GM18507 (cell line): Measurements from ENCODE around the gene FAH.

Experiments
- DNase-seq: peaks from one replicate; pipeline ENCODE4 v3.0.0; 2011; ENCODE audit warnings: low read depth; ENCODE audit not compliant: insufficient read length; ENCODE audit errors: extremely low spot score
- FAIRE-seq: peaks from 2 replicates; lab custom pipeline; 2011; peaks lifted over from hg19 to GRCh38; lab: Jason Lieb, UNC

The FAH gene

DNA sequence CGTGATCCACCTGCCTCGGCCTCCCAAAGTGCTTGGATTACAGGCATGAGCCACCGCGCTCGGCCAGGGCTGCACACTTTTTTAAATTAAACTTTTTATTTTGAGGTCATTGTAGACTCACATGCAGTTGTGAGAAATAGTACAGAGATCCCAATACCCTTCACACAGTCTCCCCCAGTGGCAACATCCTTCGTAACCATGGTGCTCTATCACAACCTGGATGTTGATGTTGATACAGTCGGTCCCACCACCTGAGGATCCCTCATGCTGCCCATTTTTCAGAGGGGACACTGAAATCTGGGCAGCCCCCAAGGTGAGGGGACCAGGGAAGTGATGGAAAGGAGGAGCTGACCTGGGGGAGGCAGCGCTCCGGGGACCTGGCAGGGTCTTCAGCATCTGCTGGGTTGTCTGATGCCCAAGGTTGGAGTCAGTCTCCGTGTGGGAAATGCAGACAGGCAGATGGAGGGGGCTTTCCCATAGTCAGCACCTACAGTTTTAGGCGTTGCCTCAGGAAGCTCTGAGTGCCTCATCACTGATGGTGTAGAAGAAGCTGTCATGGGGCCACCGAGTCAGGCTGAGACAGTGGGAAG is 17.1 kb downstream of the FAH start:
- FAIRE-seq: no peak
- no peak for DNase-seq

DNA sequence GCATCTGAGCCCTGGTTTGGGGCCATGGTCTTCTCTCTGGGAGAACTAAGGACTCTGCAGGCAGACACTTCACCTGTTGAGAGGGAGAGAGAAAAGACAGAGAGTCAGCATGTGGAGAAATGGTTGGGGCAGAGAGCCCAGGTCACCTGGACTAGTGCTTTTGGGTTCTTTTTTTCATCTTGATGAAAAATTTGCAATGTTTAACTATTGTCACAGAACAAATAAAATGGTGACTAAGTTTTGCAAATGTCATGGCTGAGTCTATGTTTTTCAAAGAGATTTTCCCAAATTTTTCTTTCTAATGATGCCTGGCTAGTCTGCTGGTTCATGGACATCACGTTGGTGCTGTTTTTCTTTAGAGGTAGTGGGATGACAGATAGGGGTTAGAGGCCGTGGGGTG is 17.8 kb downstream of the FAH start:
- FAIRE-seq: no peak
- DNase-seq: no peak

DNA sequence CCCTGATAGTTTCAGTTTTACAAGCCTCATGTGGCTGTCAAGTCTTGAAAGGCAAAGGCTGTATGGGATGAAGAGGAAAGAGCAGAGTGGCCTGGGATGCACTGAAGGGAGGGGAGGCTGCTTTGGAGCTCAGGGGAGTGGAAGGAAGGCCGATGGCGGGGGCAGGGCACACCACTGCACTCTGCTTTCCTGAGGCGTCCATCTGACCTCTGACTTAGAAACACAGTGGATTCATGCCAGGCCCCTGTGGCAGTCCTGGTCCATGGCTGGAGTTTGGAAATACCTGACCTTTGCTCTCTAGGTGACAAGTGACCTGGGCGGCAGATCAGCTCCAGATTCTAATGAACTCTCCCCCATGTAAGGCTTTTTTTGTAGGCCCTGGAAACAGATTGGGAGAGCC is 19.0 kb downstream of the FAH start:
- FAIRE-seq (no peak), DNase-seq (no peak)

DNA sequence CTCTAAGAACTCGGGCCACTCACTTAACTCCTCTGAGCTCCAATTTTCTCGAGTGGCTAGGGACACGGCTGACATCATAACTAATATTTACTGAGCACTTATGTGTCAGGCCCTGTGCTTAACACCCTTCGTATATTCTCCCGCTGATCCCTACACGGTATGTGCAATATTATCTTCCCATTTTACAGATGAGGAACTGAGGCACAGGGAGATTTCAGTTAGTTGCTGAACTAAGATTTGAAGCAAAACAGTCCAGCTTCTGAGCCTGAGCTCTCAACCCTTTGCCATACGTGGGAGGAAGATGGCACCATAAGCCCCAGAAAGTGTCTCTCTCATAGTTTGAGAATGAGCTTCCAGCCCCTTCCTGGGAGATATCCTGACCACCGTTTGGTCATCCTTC is 19.6 kb downstream of the FAH start:
- FAIRE-seq (no peak), DNase-seq (no peak)

DNA sequence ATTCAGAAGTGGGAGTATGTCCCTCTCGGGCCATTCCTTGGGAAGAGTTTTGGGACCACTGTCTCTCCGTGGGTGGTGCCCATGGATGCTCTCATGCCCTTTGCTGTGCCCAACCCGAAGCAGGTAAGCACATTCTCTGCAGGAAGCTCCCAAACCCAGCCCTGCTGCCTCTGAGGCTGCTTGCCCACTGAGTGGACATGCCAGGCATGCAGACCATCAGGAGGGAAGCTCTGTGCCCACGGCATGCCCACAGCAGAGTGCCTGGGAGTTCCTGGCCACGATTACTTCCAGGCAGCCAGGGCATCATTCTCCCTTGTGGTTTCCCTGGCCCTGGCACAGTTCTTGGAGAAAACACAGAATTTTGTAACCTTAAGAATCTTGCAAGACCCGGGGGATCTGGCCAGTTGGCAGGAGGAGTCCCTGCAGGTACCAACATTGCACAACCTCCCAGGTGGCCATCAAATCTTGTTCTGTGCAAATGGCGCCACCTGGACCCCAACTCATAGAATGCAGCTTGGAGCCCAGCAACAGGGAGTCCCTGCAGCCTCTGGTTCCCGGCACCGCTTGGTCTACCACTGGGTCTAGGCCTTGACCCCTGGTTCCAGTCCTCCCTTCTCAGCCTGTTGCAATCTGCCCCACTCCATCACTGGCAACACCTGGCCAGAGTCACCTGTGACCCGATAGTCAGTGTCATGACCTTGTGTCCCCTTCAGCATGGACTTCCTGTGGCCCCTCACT is 20.4 kb downstream of the FAH start:
- peak; percentile 54 for DNase-seq

DNA sequence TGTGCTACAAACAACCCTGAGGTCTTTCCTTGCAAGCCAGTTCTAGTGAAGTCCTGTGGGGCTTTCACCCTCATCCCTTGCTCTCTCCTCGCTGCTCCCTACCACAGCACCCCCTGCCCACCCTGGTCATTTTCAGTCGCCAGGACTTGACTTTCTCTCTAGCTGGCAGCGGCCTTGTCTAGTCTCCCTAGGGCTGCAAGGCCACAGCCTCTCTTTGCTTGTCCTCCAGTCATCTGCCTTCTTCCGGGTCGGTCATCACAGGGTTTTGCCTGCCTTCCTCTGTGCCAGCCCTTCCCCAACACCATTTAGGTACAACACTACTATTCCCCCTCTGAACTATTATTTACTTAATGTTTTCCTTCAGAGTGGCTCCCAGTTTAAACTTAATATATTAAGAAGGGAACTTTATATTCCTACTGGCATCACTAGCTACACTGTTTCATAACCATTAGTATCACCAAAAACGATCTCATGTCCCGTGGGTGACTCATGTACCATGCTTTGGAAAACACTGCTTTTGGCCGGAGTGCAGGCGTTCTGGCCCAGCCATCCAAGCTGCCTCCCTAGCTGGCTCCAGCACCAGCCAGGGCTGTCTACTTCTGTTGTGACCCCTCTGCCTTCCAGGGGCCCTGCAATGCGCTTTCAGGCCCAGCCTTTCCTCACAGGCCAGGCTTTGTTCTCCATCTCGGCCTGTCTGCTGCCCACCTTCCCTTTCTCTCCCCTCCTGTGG is 21.4 kb downstream of the FAH start:
- FAIRE-seq (no peak), DNase-seq (no peak)

More for the DNA sequence above, 20.4 kb downstream of the FAH start:
- peak; percentile 89 for FAIRE-seq

DNA sequence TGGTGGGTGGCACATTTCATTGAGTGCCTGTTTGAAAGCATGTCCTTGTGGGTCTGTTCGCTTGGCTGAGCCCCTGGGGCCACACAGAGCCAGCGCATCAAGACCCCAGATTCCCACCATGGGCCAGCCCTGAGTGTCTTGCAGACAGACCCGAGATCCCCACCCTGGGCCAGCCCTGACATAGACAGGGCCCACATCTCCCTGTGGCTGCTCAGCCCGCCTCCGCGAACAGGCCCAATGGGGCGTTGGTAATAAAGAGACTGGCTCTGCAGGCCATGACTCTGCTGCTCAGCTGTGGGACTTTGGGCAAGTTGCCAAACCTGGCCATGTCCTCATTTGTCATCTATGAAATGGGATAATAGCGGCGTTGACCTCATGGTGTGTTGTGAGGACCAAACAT is 22.6 kb downstream of the FAH start:
- FAIRE-seq (no peak), DNase-seq (no peak)

DNA sequence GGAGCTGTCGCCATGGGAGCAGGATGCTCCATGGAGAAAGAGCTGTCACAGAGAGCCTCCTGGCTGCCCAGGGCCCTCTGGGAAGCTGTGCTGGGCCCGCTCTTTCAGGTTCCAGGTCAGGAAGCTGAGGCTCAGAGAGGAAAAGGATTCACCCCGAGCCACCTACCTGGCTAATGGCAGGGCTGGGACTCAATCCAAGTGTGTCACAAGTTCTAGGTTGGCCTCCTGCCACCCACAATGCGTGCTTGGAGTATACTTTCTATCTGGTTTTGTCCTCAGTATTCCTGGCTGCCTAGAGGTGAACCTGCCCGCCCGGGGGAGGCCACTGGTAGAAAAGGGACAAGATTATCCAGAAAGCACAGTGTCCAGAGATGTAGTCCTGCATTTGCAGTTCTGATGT is 23.6 kb downstream of the FAH start:
- DNase-seq: no peak

DNA sequence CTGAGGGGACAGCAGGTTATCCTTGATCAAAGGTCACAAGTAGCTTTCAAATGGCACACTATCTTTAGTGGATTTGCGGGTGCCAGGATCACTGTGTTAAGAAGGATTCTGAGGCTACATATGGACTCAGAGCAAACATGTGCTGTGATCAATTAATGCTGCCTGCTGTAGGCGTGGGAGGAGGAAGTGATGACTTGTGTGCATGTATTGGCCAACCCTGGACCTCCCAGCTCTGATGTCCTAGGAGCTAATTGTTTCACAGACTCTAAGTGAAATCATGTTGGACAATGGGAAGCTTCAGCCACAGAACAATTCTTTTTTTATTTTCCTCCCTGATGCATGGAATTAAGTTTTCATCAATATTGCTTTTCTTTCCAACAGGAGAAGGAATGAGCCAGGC is 24.4 kb downstream of the FAH start:
- FAIRE-seq (no peak), DNase-seq (no peak)

More for the DNA sequence above, 23.6 kb downstream of the FAH start:
- FAIRE-seq: no peak

DNA sequence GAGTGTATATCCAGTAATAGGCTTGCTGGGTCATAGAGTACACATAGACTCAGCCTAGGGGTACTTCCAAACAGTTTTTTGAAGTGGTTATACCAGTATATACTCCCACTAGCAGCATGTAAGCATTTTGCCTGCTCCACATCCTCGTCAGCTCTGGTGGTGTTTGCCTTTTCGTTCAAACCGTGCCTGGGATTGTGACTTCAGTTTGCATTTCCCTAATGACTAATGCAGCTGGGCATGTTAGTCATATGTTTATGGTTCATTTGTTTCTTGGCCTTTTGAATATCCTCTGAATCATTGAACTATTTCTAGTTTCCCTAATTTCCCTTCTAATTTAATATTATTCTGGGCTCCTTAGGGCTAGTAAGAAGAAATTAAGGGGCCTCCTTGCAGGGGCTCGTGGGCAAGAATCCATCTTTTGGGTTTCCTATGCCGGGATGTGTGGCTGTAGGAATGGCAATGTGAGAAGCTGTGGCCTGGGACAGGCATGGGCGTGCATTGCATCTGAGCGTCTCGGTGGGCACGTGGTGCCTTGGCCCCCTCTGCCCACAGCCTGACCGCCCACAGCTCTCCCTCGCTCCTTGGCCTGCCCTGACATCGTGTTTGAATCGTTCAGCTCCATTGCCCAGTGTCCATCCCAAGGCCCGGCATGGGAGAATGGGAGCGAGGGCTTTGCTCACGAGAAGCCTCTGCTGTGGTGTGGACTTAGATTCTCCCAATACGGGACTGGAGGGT is 26.4 kb downstream of the FAH start:
- FAIRE-seq: no peak
- DNase-seq: no peak

DNA sequence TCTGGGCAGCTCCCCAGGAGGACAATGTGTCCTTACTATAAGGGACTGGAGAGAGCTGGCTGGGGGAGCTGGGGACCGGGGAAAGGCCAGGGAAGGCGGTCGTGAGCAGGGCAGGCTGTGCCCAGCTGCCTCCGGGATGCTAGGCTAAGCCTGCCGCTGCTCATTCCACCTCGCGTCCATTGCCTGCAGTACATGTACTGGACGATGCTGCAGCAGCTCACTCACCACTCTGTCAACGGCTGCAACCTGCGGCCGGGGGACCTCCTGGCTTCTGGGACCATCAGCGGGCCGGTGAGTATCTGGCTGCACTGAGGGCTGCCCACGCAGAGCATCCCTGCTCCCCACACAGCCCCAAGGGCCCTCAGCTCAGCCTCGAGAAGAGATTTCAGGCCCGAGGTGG is 27.1 kb downstream of the FAH start:
- DNase-seq: no peak
- no peak for FAIRE-seq

DNA sequence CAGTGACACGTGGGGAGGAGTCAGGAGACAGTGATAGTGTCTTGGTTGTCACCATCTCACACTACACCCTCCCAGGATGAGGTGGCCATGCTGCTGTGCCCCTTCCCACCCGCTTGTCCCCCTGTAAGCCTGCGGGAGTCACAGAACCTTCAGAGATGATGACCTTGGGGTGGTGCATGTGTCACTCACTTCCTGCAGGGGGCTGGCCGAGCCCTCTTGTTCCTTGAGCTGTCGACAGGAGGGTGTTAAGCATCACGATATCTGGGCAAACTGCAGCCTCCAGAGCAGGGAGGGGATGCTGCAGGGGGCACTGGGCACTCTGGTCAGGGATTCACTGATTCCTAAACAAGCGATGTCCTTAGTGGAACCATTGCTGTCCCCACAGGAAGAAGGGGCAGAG is 27.7 kb downstream of the FAH start:
- FAIRE-seq (no peak), DNase-seq (no peak)

DNA sequence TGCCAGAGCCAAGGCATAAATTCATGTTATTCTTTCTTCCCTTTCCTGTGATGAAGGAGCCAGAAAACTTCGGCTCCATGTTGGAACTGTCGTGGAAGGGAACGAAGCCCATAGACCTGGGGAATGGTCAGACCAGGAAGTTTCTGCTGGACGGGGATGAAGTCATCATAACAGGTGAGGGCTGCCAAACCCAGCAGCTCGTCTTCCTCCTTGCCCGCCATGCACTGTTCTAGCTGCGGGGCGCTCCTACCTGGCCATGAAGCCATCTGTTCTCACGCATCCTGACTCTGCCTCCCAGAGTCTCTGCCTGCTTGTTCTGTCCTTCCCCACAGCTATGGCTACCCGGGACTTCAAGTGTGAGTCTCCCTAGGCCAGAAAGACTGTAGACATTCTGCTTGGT is 28.2 kb downstream of the FAH start:
- FAIRE-seq (no peak), DNase-seq (no peak)

DNA sequence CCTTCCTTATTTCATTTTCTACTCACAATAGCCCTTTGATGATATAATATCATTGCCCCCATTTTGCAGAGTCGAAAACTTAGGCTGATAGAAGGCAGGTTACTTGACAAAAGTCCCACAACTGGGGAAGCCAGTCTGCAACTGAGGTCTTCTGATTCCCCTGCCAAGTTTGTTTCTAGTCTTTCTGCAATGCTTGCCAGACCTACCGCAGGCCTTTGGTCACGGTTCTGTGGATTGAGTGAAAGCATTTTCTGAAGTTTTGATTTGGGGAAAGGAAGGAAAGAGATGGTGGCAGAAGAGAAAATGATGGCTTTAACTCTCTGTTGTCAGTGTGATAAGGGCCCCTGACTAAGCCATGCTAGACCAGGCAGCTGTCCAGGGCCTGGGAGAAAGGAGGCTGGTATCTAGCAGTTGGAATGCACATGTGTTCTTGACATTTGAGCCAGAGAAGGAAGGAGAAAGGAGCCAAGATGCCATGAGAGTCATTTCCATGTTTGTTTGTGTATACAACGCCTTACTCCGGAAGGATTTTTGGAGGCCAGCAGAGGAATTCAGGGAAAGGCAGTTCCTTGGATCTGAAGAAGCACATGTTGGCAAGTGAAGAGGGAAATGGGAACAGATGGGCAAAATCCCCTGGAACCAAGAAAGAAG is 29.9 kb downstream of the FAH start:
- FAIRE-seq (no peak), DNase-seq (no peak)

DNA sequence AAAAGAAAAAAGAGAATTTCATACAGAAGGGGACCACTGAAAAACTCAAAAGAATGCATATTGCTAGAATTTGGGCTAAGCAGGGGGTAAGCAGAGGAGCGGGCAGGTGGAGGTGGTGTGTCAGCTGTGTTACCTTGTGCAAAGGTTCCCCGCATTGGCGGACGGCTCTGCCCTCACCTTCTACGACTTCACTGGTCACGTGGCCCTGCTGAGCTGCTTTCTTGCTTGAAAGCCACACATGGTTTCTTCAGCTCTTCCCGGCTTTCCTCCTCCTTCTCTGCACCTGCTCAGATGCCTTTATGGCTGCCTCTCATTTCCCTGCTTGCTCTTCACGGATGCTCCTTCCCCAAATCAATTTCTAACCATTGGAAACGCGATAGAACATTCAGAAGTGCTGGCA is 30.5 kb downstream of the FAH start:
- FAIRE-seq (no peak), DNase-seq (no peak)

DNA sequence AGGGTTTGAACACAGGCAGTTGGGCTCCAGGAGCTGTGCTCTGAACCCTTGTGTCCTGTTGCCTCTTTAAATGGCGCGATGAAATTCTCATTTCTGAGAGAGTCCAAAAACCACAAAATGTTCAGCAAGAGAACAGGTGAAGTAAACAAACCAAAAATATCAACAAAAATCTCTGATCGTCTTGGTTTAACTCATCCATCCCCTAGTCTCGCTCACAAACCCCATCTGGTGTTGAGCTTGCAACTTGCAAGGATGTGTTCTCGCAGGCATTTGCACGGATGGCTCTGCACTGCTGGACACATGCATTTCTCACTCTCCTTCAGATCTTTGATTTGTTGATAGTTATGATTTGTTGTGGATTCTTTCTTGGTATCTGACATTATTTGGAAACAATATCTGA is 31.1 kb downstream of the FAH start:
- FAIRE-seq: no peak
- no peak for DNase-seq

DNA sequence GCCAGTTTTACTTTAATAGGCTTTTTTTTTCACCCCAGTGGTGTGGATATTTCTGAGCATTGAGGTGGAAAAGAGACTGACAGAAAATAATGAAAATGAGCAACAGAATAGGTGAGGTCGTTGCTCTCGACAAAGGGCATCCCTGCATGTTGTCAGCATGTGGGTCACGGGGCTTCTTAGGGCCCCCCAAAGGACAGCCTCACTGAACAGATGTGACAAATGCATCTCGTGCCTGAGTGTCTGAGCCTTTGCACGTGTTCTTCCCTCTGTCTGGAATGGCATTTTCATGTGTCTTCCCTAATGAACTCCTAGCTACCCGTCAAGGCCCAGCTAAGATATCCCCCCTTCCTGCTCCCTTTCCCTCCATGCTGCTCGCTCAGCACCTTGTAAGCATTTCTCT is 31.8 kb downstream of the FAH start:
- FAIRE-seq: no peak

DNA sequence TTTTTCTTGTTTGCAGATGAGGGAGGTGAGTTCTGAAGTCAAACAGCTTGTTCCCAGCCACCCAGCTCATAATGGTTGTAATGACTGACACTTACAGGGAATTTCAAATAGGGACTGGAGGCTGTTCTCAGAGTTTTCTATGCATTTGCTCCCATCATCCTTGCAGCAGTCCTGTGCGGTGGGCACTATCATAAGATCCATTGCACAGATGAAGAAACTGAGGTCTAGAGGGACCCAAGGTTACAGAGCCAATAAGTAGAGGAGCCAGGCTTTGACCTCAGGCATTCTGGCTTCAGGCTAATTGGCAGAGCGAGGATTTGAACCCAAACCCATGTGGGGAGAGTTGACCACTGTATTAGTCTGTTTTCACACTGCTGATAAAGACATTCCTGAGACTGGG is 32.4 kb downstream of the FAH start:
- no peak for DNase-seq
- FAIRE-seq: no peak

More for the DNA sequence above, 31.8 kb downstream of the FAH start:
- DNase-seq: no peak

DNA sequence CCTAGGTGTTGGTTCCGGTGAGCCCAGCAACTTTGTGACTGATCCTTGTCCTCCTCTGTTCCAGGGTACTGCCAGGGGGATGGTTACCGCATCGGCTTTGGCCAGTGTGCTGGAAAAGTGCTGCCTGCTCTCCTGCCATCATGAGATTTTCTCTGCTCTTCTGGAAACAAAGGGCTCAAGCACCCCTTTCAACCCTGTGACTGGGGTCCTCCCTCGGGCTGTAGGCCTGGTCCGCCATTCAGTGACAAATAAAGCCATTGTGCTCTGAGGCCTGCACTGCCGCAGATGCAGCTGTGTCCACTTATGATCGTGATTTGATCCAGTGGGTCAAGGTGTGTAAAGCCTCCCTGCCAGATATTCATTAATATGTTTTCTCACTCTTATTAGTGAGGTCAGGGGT is 33.3 kb downstream of the FAH start:
- DNase-seq: no peak
- FAIRE-seq: no peak

DNA sequence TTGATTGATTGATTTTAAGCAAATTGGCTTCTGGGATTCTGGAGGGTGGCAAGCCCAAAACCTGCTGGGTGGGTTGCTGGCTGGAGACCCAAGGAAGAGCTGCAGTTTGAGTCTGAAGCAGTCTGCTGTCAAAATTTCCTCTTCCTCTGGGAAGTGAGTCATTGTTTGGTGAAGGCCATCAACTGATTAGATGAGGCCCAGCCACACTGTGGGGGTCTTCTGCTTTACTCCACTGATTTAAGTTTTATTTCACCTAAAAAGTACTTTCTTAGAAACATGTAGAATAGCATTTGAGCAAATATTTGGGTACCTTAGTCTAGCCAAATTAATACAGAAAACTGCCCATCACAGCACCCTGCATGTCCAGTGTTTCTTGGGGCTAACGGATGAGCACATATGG is 33.8 kb downstream of the FAH start:
- DNase-seq (no peak), FAIRE-seq (no peak)
